Upper lobe of right lung (tissue), 1 donor: ENCODE measurements around the gene CNIH3. TPM values are rescaled to one million over a fixed set of nuclear protein-coding genes. Genes with fewer than 3 reads are reported as not detected.
A peak's percentile ranks its signal among the peaks of the same experiment; 100 is the strongest.

Source experiments
- ATAC-seq: fragments of 200-7000 bp; cut with Tn5 transposase; one replicate; pipeline ENCODE4 v1.9.1; 2020; ENCODE audit warnings: mild to moderate bottlenecking, moderate library complexity
- DNase-seq: peaks from one replicate; pipeline ENCODE4 v3.0.0-alpha.2; 2020
- H3K27ac ChIP-seq: fragments of 200-600 bp; one replicate; pipeline ENCODE4 v1.8.0; 2022
- H3K27me3 ChIP-seq: fragments of 200-600 bp; one replicate; pipeline ENCODE4 v1.8.0; 2022; ENCODE audit warnings: mild to moderate bottlenecking
- H3K36me3 ChIP-seq: fragments of 200-600 bp; one replicate; pipeline ENCODE4 v1.8.0; 2022
- H3K4me1 ChIP-seq: fragments of 200-600 bp; one replicate; pipeline ENCODE4 v1.8.0; 2022
- H3K4me3 ChIP-seq: fragments of 200-600 bp; one replicate; pipeline ENCODE4 v1.8.0; 2022; ENCODE audit warnings: mild to moderate bottlenecking
- H3K9me3 ChIP-seq: fragments of 200-600 bp; one replicate; pipeline ENCODE4 v1.8.0; 2022
- intact Hi-C: fragments of 100-400 bp; cut with DNase I; formaldehyde crosslinking; loops from one replicate; pipeline ENCODE4 v1.11.0; 2022
- total RNA-seq: library from RNA; stranded (reverse); fragmentation: NEBNext Ultra II Directional; extraction: Animal tissue kit (Norgen Biotek cat#: 25700); gene quantifications from one replicate; pipeline ENCODE4 v1.2.1, GENCODE V29; 2021
- TF ChIP-seq, protein P1 (sequence below): fragments of 200-600 bp; IDR thresholded peaks from one replicate; pipeline ENCODE4 v1.8.0; 2022; ENCODE audit warnings: antibody characterized with exemption
- donor health status: DM: no; HTN: yes; CAD: no; lungs with severe emphysema.

The CNIH3 gene
- total RNA-seq, 1 donor from 2014 or later, result 4.8 TPM

DNA sequence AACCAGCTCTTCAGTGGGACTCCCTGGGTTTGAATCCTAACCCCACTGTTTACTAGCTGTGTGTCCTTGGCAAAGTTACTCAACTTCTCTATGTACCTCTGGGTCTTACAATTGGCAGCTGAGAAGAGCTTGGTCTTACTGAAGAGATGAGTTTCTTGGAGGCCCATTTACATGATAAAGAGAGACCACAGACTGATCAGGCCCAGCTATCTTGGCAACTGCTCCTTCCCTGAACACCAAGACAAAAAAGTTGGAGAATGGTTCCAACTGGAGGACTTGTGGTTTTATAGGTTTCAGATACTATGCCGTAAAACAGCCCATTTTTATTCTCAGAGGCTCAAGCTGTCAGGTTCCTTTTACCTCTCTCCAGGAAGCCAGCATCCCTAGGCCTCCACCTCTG is 24.8 kb upstream of the CNIH3 start:
- ATAC-seq, result no peak
- Histone ChIP-seq H3K27me3 (no peaks in the 10 kb centered on the region), H3K9me3 (no peaks in the 10 kb centered on the region), H3K36me3 (no peaks in the 10 kb centered on the region), H3K27ac (no peak overlapping the region), H3K4me3 (no peak overlapping the region), H3K4me1 (no peaks in the 10 kb centered on the region)
- no peak for DNase-seq
- intact Hi-C loops, result no loop called here
- TF ChIP-seq, protein P1, sequence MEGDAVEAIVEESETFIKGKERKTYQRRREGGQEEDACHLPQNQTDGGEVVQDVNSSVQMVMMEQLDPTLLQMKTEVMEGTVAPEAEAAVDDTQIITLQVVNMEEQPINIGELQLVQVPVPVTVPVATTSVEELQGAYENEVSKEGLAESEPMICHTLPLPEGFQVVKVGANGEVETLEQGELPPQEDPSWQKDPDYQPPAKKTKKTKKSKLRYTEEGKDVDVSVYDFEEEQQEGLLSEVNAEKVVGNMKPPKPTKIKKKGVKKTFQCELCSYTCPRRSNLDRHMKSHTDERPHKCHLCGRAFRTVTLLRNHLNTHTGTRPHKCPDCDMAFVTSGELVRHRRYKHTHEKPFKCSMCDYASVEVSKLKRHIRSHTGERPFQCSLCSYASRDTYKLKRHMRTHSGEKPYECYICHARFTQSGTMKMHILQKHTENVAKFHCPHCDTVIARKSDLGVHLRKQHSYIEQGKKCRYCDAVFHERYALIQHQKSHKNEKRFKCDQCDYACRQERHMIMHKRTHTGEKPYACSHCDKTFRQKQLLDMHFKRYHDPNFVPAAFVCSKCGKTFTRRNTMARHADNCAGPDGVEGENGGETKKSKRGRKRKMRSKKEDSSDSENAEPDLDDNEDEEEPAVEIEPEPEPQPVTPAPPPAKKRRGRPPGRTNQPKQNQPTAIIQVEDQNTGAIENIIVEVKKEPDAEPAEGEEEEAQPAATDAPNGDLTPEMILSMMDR, result no peak

DNA sequence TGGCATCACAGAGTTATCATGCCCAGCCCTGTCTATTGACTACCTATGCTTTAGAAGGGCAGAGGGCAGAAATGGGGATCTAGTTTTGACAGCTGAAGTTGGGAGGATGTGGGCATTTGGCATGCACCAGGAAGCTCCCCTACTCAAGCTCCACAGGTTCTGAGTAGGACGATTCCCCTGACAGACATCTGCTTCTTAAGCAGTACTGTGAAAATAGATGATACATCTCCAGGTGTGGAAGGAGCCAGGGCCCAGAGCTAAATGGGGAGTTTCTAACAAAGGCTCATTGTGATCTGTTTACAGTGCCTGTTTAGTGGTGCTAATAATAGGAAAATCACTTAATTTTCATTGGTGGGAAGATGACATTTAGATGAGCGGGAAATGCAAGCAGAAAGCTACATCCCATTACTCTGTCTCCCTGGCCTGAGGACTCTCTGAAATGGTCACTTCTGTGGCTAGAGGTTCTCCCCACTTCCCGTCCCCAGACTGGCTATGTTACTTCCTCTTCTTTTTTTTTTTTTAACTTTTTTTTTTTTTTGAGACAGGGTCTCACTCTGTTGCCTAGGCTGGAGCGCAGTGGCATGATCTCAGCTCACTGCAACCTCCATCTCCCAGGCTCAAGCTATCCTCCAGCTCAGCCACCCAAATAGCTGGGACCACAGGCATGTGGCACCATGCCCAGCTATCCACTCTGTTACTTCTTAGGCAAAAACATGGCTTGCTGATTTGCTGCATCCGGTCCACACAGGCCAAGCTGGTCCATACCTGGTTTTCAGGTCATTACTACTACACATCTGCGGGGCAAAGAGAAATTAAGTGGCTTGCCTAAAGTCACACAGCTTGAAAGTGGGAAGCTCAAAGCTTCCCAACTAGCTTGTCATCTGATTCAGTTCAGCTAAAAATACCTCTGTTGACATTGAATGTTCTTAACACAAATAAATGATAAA is 23.2 kb upstream of the CNIH3 start:
- Histone ChIP-seq H3K4me1 (no peaks in the 10 kb centered on the region), H3K9me3 (no peaks in the 10 kb centered on the region), H3K27ac (no peak overlapping the region), H3K27me3 (no peaks in the 10 kb centered on the region), H3K36me3 (no peaks in the 10 kb centered on the region), H3K4me3 (no peak overlapping the region)
- ATAC-seq (peak; percentile 76), DNase-seq (no peak)
- TF ChIP-seq, protein P1, result no peak
- intact Hi-C loops, result no loop called here

DNA sequence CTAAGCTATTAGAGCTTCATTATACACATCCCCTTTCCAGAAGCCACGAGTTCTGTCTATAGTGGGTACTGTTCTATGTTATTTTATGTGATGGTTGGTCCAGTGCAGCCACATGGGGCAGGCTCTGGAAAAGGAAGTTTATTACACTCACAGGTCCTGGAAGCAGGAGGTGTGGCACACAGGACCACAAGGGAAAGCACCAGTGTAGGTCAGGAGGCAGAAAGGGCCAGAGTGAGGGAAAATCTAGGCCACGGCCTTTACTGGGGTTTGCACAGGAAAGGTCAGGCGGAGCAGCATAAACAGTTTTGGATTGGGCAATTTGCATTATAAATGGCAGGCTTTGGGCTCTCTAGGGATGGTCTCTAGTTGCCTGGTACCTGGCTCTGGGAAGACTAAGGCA is 21.8 kb upstream of the CNIH3 start:
- DNase-seq (no peak), ATAC-seq (no peak)
- H3K4me3 ChIP-seq, result no peak overlapping the region
- H3K36me3 ChIP-seq, result no peaks in the 10 kb centered on the region
- H3K4me1 ChIP-seq, result no peaks in the 10 kb centered on the region
- H3K9me3 ChIP-seq, result no peaks in the 10 kb centered on the region
- TF ChIP-seq, protein P1, result no peak
- intact Hi-C loops, result no loop called here
- no peaks in the 10 kb centered on the region for H3K27me3 ChIP-seq
- H3K27ac ChIP-seq, result no peak overlapping the region

DNA sequence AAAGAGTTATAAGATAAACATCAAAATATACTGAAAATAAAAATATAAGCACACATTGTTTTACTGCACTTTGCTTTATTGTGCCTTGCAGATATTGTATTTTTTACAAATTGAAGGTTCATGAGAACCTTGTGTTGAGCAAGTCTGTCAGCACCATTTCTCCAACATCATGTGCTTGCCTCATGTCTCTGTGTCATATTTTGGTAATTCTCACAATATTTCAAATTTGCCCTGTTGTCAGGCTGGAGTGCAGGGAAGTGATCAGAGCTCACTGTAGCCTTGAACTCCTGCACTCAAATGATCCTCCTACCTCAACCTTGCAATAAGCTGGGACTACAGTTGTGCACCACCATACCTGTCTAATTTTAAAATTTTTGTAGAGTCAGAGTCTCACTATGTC is 21.3 kb upstream of the CNIH3 start:
- Histone ChIP-seq H3K9me3 (no peaks in the 10 kb centered on the region), H3K27ac (no peak overlapping the region), H3K4me1 (no peaks in the 10 kb centered on the region), H3K36me3 (no peaks in the 10 kb centered on the region), H3K27me3 (no peaks in the 10 kb centered on the region), H3K4me3 (no peak overlapping the region)
- intact Hi-C loops, result no loop called here
- TF ChIP-seq, protein P1, result no peak
- no peak for ATAC-seq
- DNase-seq, result no peak

DNA sequence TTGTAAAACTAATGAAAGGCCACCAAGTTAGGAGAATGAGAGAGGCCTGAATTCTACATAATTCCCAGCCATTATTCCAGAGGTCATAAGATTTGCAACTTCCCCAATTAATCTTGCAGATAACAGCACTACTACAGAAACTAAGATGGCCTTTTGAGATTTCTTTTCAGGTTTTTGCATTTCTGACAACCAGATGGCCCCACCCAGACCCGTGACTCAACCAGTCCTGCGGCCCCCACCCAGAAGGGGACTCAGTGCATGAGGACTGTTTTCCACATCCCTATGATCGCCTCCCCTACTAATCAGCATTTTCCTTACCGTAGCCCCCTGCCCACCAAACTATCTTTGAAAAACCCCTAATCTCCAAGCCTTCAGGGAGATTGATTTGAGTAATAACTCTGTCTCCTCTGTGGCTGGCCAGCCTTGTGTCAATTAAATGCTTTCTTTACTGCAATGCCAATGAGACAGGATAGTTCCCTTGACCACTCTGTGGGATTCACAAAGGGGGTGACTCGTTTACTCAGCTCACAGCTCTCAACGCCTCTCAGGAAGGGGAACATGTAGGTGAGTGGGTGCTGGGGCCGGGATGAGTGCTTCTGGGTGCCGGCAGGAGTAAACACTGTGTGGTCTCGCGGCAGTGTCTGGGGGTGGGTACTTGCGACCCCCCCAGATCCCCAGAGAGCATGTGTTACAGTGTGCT is 10.5 kb upstream of the CNIH3 start:
- intact Hi-C loops, result no loop called here
- Histone ChIP-seq H3K9me3 (no peaks in the 10 kb centered on the region), H3K27me3 (no peaks in the 10 kb centered on the region), H3K36me3 (no peaks in the 10 kb centered on the region), H3K4me1 (no peaks in the 10 kb centered on the region), H3K27ac (no peak overlapping the region), H3K4me3 (no peak overlapping the region)
- TF ChIP-seq, protein P1, result no peak
- DNase-seq (no peak), ATAC-seq (no peak)
